ENCODE measurements around the gene PALM3. TPM values are rescaled to one million over a fixed set of nuclear protein-coding genes. Genes with fewer than 3 reads are reported as not detected.

The PALM3 gene, protein sequence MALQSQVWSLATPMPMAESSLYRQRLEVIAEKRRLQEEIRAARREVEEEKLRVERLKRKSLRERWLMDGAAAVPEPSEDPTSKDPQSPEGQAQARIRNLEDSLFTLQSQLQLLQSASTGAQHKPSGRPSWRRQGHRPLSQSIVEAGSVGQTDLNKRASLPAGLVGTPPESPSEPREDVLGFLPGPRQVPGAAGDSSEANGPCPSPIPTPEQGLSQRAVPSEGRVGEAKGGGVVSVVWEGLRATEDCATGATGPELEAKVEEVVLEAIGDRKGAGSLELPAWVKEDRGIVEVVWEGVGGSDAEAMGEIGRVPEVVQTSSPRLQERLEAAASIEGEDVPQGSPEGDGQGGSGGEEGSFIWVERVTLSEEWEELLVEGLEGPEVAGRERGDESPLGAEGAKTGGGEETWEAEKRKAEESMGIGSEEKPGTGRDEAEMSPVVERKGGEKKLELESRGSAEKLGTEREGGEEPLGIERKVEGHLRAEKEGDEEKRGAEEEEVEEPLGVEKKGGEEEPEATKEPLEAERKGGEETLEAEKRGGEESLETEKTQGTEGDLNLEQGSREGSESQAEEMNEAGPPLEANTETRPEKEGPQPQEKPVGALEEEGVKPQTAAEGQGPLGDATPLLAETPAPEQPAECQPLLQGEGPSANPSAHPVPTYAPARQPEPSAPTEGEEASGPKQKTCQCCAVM
- polyA plus RNA-seq (2013, experiment 1 of 2): 11.7 TPM
- polyA plus RNA-seq (2013, experiment 2 of 2): 11.4 TPM

DNA sequence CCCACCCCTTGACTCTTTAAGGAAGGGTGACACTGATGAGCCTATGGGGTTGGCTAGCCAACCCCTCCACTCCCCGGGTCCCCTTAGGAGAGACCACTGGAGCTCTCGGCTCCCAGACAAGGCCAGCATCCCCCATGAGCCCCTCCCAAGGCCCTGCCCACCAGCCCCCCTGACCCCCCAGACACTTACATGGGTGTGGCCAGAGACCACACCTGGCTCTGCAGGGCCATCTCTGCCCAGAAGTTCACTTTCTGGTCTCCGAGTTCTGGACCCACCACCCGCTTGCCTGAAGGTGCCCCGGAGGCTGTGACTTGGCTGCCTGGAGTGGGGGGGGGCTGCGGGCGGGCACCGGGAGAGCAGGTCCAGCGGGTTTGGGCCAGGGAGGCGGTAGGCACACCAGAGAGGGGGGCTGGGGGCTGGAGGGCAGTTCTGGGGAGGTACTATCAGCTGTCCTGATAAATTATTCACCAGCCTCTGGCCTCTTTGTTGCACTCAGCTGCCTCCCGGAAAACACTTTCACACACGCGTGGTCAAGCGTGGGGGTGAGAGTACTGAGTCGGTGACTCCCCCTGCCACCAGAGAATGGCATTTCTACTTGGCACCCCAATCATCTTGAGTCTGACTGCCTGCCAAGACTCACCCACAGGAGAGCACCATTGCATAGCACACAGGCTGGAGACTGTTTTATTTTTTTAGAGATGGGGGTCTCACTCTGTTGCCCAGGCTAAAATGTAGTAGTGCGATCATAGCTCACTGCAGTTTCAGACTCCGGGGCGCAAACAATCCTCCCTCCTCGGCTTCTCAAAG, at the start of gene PALM3:
PALM3 (minus strand) TSS at position 326 of the 807 bp plus-strand sequence; CDS start at position 230, 96 bp downstream.
- DNase-seq: no peak
- WGBS (ENCODE audit: extremely low coverage, insufficient coverage, low lambda C conversion rate): no CpG with 5 or more reads among the region's 19 CpGs

DNA sequence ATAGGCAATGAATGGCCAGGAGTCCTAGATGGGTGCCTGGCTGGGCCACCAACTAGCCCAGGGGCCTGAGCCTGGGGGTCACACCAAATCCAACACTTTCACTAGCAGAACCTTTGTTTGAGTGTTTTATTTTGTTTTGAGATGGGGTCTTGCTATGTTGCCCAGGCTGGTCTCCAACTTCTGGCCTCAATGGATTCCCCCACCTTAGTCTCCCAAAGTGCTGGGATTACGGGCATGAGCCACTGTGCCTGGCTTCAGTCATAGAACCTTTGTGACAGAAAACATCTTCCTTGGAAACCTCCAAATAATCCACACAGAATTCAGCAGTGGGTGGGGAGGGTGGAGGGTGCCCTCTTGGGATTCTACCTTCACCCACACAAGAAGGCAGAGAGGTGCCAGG, 49.6 kb upstream of the PALM3 start:
- Histone ChIP-seq H3K9ac (ENCODE audit: low read length) (no peak overlapping the region), H2BK15ac (replicated peaks; ENCODE audit: low read depth) (no peak overlapping the region), H2AK5ac (ENCODE audit: low read length) (no peak overlapping the region), H3K4me3 (ENCODE audit: low read length) (no peak overlapping the region), H3K4me2 (ENCODE audit: low read length) (no peak overlapping the region), H3K18ac (ENCODE audit: low read length) (no peak overlapping the region), H3K23ac (ENCODE audit: low read length) (no peak overlapping the region), H3K4ac (ENCODE audit: low read depth, low read length) (no peak overlapping the region), H4K5ac (ENCODE audit: low read length) (no peak overlapping the region), H3K4me1 (ENCODE audit: control insufficient read depth, low read depth, low read length) (peaks cover 7% of the 10 kb centered on the region), H3K79me2 (ENCODE audit: control insufficient read depth, insufficient read depth, low read length) (no peaks in the 10 kb centered on the region), H3K79me1 (ENCODE audit: low read length) (peaks cover 2% of the 10 kb centered on the region), H3K36me3 (ENCODE audit: control insufficient read depth, insufficient read depth, low read length) (no peaks in the 10 kb centered on the region), H2BK120ac (ENCODE audit: low read depth, low read length) (no peak overlapping the region), H2BK5ac (ENCODE audit: low read length) (no peak overlapping the region), H4K8ac (ENCODE audit: low read depth, low read length) (no peak overlapping the region), H3K27ac (ENCODE audit: low read depth, low read length) (no peak overlapping the region), H3K27me3 (ENCODE audit: insufficient read depth, low read length, poor library complexity) (no peaks in the 10 kb centered on the region), H3K56ac (ENCODE audit: low read length) (no peak overlapping the region)
- DNase-seq: no peak
- WGBS (ENCODE audit: extremely low coverage, insufficient coverage, low lambda C conversion rate): no CpG with 5 or more reads among the region's 1 CpG

More for the DNA sequence above, at the start of gene PALM3:
- no peak within 1 kb of the TSS for H2AK5ac ChIP-seq (ENCODE audit: low read length)
- no peak within 1 kb of the TSS for H4K8ac ChIP-seq (ENCODE audit: low read depth, low read length)
- no peaks in the 10 kb centered on the region for H3K36me3 ChIP-seq (ENCODE audit: control insufficient read depth, insufficient read depth, low read length)
- H3K23ac ChIP-seq (ENCODE audit: low read length): no peak within 1 kb of the TSS
- no peaks in the 10 kb centered on the region for H3K79me1 ChIP-seq (ENCODE audit: low read length)
- H2BK120ac ChIP-seq (ENCODE audit: low read depth, low read length): no peak within 1 kb of the TSS
- peaks cover 2% of the 10 kb centered on the region for H3K4me1 ChIP-seq (ENCODE audit: control insufficient read depth, low read depth, low read length)
- no peak within 1 kb of the TSS for H3K4me3 ChIP-seq (ENCODE audit: low read length)
- H2BK15ac ChIP-seq (replicated peaks; ENCODE audit: low read depth): no peak within 1 kb of the TSS
- no peak within 1 kb of the TSS for H2BK5ac ChIP-seq (ENCODE audit: low read length)
- H3K27me3 ChIP-seq (ENCODE audit: insufficient read depth, low read length, poor library complexity): peaks cover 2% of the 10 kb centered on the region
- H3K4me2 ChIP-seq (ENCODE audit: low read length): no peak within 1 kb of the TSS
- H3K56ac ChIP-seq (ENCODE audit: low read length): no peak within 1 kb of the TSS
- H3K27ac ChIP-seq (ENCODE audit: low read depth, low read length): no peak within 1 kb of the TSS
- no peaks in the 10 kb centered on the region for H3K79me2 ChIP-seq (ENCODE audit: control insufficient read depth, insufficient read depth, low read length)
- no peak within 1 kb of the TSS for H3K18ac ChIP-seq (ENCODE audit: low read length)
- H3K9ac ChIP-seq (ENCODE audit: low read length): no peak within 1 kb of the TSS
- H3K4ac ChIP-seq (ENCODE audit: low read depth, low read length): no peak within 1 kb of the TSS
- no peak within 1 kb of the TSS for H4K5ac ChIP-seq (ENCODE audit: low read length)

DNA sequence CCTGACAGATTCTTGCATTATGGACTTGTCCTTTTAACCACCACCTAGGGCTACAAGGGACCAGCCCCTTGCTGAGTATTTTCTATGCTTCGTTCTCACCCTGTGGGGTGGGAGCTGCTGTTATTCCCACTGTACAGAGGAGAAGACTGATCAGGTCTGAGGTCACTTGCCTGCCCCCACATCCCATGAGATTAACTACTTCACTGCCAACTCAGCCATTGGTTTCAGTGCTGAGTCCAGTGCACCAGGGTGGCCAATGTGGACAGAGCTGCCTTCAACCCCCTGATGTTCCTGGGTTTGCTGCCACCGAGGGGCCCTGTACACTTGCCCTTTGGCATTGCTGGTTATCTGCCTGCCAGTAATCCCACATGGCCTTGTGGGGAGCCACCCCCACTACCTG, 48.8 kb upstream of the PALM3 start:
- H3K9ac ChIP-seq (ENCODE audit: low read length): no peak overlapping the region
- WGBS (ENCODE audit: extremely low coverage, insufficient coverage, low lambda C conversion rate): no CpG with 5 or more reads among the region's 2 CpGs
- H3K4me2 ChIP-seq (ENCODE audit: low read length): no peak overlapping the region
- H3K18ac ChIP-seq (ENCODE audit: low read length): no peak overlapping the region
- H3K4ac ChIP-seq (ENCODE audit: low read depth, low read length): no peak overlapping the region
- no peak overlapping the region for H3K23ac ChIP-seq (ENCODE audit: low read length)
- peaks cover 2% of the 10 kb centered on the region for H3K79me1 ChIP-seq (ENCODE audit: low read length)
- no peak overlapping the region for H3K27ac ChIP-seq (ENCODE audit: low read depth, low read length)
- H3K79me2 ChIP-seq (ENCODE audit: control insufficient read depth, insufficient read depth, low read length): no peaks in the 10 kb centered on the region
- no peak overlapping the region for H2BK15ac ChIP-seq (replicated peaks; ENCODE audit: low read depth)
- no peak overlapping the region for H2BK5ac ChIP-seq (ENCODE audit: low read length)
- H4K8ac ChIP-seq (ENCODE audit: low read depth, low read length): no peak overlapping the region
- DNase-seq: no peak
- H2BK120ac ChIP-seq (ENCODE audit: low read depth, low read length): no peak overlapping the region
- H3K4me1 ChIP-seq (ENCODE audit: control insufficient read depth, low read depth, low read length): peaks cover 7% of the 10 kb centered on the region
- H3K4me3 ChIP-seq (ENCODE audit: low read length): no peak overlapping the region
- no peaks in the 10 kb centered on the region for H3K36me3 ChIP-seq (ENCODE audit: control insufficient read depth, insufficient read depth, low read length)
- H3K27me3 ChIP-seq (ENCODE audit: insufficient read depth, low read length, poor library complexity): no peaks in the 10 kb centered on the region
- H2AK5ac ChIP-seq (ENCODE audit: low read length): no peak overlapping the region
- no peak overlapping the region for H4K5ac ChIP-seq (ENCODE audit: low read length)
- H3K56ac ChIP-seq (ENCODE audit: low read length): no peak overlapping the region

DNA sequence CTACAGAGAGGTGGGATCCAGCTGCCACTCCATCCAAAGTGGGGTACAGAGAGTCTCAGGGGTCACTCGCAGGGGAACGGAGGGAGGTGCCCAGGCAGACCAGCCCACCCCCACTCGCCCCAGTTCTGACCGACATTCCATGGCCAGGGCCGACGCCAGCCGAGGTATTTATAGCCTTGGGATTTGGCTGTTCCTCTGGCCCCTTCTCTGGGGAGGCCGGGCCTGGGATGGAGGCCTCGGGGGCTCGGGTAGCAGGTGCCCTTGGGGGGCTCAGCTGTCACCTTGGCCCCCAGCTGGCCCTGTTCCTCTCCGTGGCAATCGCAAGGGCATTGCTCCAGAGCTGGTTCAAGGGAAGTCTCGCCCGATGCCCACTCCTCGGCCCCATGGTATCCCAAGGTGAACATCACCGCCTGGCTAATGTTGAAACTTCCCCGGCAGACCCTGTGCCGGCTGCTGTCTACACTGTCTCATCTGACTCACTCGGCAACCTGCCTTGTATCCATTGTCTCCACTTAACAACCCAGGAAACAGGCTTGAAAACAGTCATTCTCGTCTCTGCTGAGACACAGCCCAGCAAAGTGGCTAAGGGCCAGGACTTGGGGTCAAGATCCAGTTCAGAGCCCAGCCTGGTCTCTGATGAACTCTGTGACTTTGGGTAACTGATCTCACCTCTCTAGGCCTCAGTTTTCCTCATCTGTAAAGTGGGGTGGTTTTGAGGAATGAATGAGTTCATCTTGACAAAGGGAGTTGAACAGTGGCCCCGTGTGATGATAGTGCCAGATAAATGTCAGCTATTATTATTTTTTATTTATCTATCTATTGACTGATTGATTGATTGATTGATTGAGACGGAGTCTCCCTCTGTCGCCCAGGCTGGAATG, 45.9 kb upstream of the PALM3 start:
- Histone ChIP-seq H3K27me3 (ENCODE audit: insufficient read depth, low read length, poor library complexity) (no peaks in the 10 kb centered on the region), H3K18ac (ENCODE audit: low read length) (no peak overlapping the region), H2AK5ac (ENCODE audit: low read length) (no peak overlapping the region), H3K9ac (ENCODE audit: low read length) (no peak overlapping the region), H2BK15ac (replicated peaks; ENCODE audit: low read depth) (no peak overlapping the region), H3K4me3 (ENCODE audit: low read length) (no peak overlapping the region), H2BK120ac (ENCODE audit: low read depth, low read length) (no peak overlapping the region), H3K4ac (ENCODE audit: low read depth, low read length) (no peak overlapping the region), H3K79me2 (ENCODE audit: control insufficient read depth, insufficient read depth, low read length) (no peaks in the 10 kb centered on the region), H3K27ac (ENCODE audit: low read depth, low read length) (no peak overlapping the region), H2BK5ac (ENCODE audit: low read length) (no peak overlapping the region), H3K4me2 (ENCODE audit: low read length) (no peak overlapping the region), H3K4me1 (ENCODE audit: control insufficient read depth, low read depth, low read length) (peaks cover 3% of the 10 kb centered on the region), H3K36me3 (ENCODE audit: control insufficient read depth, insufficient read depth, low read length) (no peaks in the 10 kb centered on the region), H3K23ac (ENCODE audit: low read length) (no peak overlapping the region), H3K56ac (ENCODE audit: low read length) (no peak overlapping the region), H4K5ac (ENCODE audit: low read length) (no peak overlapping the region), H3K79me1 (ENCODE audit: low read length) (no peaks in the 10 kb centered on the region), H4K8ac (ENCODE audit: low read depth, low read length) (no peak overlapping the region)
- no CpG with 5 or more reads among the region's 23 CpGs for WGBS (ENCODE audit: extremely low coverage, insufficient coverage, low lambda C conversion rate)
- DNase-seq: peak; percentile 34

DNA sequence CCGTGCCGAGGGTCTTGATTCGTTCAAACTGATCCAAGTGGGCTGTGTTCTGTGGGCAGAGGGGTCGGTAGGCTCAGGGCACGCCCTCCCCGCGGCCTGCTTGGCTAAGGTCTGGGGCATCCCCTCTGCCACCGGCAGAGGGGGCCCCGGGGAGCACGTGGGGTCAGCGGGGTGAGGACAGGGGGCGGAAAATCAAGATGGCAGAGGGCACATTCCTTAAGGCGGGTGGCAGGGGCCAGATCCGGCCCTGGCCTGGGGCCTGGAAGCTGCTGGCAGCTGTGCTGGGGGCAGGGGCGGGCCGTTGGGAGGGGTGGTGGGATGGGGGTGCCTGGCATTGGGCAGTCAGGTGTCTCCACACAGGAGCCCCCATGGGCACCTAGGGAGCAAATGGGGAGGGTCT, 45.0 kb upstream of the PALM3 start:
- Histone ChIP-seq H3K27ac (ENCODE audit: low read depth, low read length) (no peak overlapping the region), H3K36me3 (ENCODE audit: control insufficient read depth, insufficient read depth, low read length) (no peaks in the 10 kb centered on the region), H4K5ac (ENCODE audit: low read length) (no peak overlapping the region), H3K79me2 (ENCODE audit: control insufficient read depth, insufficient read depth, low read length) (no peaks in the 10 kb centered on the region), H3K9ac (ENCODE audit: low read length) (no peak overlapping the region), H3K4ac (ENCODE audit: low read depth, low read length) (no peak overlapping the region), H3K56ac (ENCODE audit: low read length) (no peak overlapping the region), H3K27me3 (ENCODE audit: insufficient read depth, low read length, poor library complexity) (no peaks in the 10 kb centered on the region), H3K4me3 (ENCODE audit: low read length) (no peak overlapping the region), H2BK5ac (ENCODE audit: low read length) (no peak overlapping the region), H2AK5ac (ENCODE audit: low read length) (no peak overlapping the region), H3K23ac (ENCODE audit: low read length) (no peak overlapping the region), H2BK120ac (ENCODE audit: low read depth, low read length) (no peak overlapping the region), H4K8ac (ENCODE audit: low read depth, low read length) (no peak overlapping the region), H3K4me2 (ENCODE audit: low read length) (no peak overlapping the region), H3K18ac (ENCODE audit: low read length) (no peak overlapping the region), H2BK15ac (replicated peaks; ENCODE audit: low read depth) (no peak overlapping the region), H3K79me1 (ENCODE audit: low read length) (no peaks in the 10 kb centered on the region), H3K4me1 (ENCODE audit: control insufficient read depth, low read depth, low read length) (peaks cover under 1% of the 10 kb centered on the region)
- no peak for DNase-seq
- no CpG with 5 or more reads among the region's 16 CpGs for WGBS (ENCODE audit: extremely low coverage, insufficient coverage, low lambda C conversion rate)
